HG03432 (cell line): ENCODE data around the gene WDR26.
"Not testable (repeated sequence)": the region's sequence is repeated elsewhere in the genome, so short reads cannot be mapped to it uniquely, and the experiment has no call there.

ENCODE experiments used
- ATAC-seq: cut with Tn5 transposase; IDR thresholded peaks from one replicate; pipeline ENCODE4 v1.9.1; 2021; ENCODE audit warnings: mild to moderate bottlenecking, moderate library complexity; ENCODE audit not compliant: unreplicated experiment

Gene WDR26

GRCh38 chr1:224434691-224435317, at the start of gene WDR26:
WDR26 (minus strand) TSS chr1:224434797.
- peak; percentile 90 for ATAC-seq

GRCh38 chr1:224483206-224483605, 48.6 kb upstream of the WDR26 start:
- not testable (repeated sequence) for ATAC-seq

GRCh38 chr1:224482619-224483018, 48.0 kb upstream of the WDR26 start:
- no peak for ATAC-seq

- ATAC-seq: no peak
Measured at GRCh38 chr1:224481601-224482000, 47.0 kb upstream of the WDR26 start.

DNA sequence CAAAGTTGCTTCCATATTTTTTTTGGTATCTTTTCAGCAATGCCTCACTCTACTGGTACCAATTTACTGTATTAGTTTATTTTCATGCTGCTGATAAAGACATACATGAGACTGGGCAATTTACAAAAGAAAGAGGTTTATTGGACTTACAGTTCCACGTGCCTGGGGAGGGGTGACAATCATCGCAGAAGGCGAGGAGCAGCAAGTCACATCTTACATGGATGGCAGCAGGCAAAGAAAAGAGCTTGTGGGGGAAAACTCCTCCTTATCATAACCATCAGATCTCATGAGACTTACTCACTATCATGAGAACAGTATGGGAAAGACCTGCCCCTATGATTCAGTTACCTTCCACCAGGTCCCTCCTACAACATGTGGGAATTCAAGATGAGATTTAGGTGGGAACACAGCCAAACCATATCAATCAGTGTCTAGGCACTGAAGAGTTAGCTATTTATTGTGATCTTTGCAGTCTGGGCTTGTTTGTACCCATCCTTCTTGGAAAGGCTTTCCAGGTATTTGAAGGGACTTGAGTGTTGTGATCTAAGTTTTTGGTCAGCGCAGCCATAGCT, 46.4 kb upstream of the WDR26 start:
- ATAC-seq: not testable (repeated sequence)

GRCh38 chr1:224480200-224480599, 45.6 kb upstream of the WDR26 start:
- not testable (repeated sequence) for ATAC-seq

DNA sequence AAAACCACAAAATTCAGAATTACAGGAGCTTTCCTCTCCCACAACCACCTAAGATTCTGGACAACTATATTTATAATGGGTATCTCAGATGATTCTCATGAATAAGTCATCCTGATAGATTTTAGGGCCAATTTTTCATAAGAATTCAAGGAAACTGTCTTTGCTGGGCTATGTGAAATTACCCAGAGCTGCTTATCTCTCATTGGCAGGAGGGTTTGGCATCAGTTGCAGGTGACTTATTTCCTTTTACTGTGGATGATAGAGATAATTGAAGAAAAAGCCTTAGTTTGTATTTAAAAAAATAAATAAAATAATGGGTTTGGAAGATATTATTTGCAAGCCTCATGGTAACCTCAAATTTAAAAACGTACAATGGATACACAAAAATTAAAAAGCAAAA, 38.2 kb upstream of the WDR26 start:
- no peak for ATAC-seq

- ATAC-seq: no peak
Measured at GRCh38 chr1:224466154-224466553, 31.6 kb upstream of the WDR26 start.

DNA sequence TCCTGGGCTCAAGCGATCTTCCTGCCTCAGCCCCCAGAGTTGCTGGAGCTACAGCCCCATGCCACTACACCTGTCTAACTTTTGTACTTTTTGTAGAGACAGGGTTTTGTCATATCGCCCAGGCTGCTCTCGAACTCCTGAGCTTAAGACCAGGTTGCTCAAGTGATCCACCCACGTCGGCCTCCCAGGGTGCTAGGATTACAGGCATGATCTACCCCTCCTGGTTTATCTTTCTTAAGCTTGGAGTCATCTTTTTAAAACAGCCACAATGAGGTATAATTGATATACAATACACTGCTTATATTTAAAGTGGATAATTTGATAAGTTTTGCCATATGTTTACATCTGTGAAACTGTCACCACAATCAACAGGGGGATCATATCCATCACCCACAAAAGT, 25.4 kb upstream of the WDR26 start:
- ATAC-seq: no peak

- ATAC-seq: no peak
Measured at GRCh38 chr1:224458996-224459395, 24.4 kb upstream of the WDR26 start.

DNA sequence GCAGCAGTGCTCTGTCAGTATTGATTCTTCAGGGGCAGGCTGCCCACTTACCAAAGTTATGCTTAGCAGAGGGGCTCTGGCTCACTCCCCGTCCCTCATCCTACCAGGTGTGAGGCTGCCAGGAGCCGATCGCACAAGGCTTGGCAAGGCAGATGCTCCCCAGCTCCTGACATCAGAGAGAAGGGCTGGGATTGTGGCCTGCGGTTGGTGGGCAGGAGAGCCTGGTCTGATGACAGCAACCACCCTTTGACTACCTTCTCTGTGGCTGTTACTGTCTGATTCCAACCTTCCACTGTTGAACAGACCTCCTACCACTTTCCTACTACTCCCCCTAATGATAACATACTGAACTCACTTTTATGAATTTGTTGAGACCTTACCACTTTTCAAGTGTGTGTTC, 23.7 kb upstream of the WDR26 start:
- ATAC-seq: no peak

- no peak for ATAC-seq
Measured at GRCh38 chr1:224457782-224458144, 23.2 kb upstream of the WDR26 start.

DNA sequence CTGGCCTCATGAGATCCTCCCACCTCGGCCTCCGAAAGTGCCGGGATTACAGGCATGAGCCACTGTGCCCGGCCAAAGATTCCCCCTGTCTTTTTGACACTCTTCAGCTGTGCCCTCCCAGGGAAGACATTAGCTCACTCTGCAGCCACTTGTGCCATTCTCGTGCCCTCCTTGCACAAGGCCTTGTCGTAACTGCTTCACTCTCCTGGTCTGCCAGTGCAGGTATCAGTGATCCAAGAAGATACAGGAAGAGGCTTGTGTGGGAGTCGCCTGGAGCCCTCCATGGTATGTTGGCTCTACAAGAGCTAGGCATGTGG, 22.0 kb upstream of the WDR26 start:
- ATAC-seq: no peak

GRCh38 chr1:224454402-224455055, 19.9 kb upstream of the WDR26 start:
- ATAC-seq: no peak

GRCh38 chr1:224450561-224451350, 16.2 kb upstream of the WDR26 start:
- ATAC-seq: no peak

DNA sequence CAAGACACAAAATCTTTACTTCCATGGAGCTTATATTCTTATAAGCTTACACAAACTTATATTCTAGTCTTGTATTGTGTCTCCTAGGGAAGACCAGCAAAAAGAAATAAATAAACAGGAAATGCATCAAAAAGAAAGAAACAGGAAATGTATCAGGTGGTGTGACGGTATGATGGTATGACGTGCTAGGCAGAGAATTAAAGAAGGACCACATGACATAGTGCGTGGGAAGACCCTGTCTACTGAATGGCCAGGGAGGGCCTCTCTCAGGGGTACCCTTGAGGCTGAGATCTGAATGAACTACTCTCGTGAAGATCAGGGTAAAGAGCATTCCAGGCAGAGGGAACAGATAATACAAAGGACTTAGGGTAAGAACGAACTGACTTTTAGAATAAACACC, 15.6 kb upstream of the WDR26 start:
- no peak for ATAC-seq

DNA sequence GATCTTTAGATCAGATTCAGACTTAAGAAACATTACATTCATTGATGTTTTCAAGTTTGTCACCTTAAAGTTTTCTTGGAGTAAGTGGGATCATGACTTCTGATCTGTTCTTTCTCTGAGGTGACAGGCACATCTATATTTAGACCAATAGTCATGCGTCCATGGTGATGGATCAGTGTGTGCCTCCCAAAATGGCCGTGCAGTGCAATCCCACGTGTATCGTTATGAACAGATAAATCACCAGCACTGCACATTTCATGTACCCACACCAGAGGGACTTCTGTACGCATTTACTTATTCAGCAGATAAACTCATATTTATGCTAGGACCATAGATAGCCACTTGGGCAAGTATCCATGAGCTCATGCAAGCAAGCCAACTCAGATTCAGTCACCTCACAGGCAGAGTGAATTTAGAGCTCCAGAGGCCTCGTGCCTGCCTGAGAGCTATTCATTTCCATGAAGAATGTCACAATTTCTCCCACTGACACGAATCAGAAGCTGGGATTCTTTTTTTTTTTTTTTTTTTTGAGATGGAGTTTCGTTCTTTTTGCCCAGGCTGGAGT, 13.9 kb upstream of the WDR26 start:
- no peak for ATAC-seq

GRCh38 chr1:224447971-224448370, 13.4 kb upstream of the WDR26 start:
- ATAC-seq: no peak

DNA sequence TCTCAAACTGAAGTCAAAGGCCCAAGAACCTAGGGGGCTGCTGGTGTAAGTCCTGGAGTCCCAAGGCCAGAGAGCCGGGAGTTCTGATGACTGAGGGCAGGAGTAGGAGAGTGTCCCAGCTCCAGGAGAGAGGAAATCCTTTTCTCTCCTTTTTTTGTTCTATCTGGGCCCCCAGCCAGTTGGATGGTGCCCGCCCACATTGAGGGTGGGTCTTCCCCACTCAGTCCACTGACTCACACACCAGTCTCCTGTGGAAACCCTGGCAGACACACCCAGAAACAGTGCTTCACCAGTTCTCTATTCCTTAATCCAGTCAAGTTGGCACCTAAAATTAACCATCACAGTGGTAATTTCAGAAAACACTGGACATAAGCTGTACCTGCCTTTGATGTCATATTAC, 12.7 kb upstream of the WDR26 start:
- ATAC-seq: no peak

DNA sequence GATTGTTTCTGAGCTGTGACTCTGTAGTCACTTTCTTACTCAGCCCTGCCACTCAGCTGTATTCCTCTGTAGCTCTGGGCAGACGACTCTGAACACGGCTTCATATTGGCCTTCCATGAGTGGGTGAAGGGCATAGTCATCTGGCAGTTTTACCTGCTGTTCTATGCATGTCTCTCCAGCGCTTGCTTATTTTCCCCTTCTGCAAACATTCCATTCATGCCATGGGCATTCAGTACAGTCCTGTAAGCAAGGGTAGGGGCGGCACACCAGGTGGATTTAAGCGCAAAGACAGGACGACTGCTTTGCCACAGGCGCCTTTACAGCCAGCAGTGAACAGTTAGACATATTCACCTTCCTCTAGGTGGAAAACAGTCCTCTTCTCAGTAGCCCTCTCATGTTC, 4.4 kb upstream of the WDR26 start:
- no peak for ATAC-seq

- ATAC-seq: no peak
Measured at GRCh38 chr1:224435999-224436398, 1.4 kb upstream of the WDR26 start.

DNA sequence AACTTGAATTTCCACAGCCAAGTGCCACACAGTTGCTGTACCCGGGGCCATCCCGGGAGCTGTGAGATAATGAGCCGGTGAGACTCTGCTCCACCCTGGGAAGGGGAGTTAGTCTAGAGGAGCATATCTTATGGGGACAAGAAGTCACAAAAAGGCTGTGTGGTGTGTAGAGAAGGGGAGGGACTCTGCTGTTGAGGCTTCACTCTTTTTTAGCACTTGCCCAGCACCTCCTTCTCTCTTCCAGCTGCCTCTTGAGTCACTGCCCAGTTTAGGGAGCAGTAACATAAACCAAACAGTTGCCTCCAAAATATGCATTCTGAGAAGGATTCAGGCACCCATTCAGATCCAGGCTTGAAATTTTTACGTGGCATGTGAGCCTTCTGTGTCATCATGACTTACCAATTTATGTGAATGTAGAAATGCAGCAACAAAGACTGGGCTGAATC, 744 bp upstream of the WDR26 start:
- ATAC-seq: peak; percentile 23
